NCI-H1092 (cell line): ENCODE data around the gene TRIM52.
"Not testable (repeated sequence)": the region's sequence is repeated elsewhere in the genome, so short reads cannot be mapped to it uniquely, and the experiment has no call there.

ENCODE experiments used
- DNase-seq: peaks from one replicate; lab custom pipeline; 2025; lab: John Stamatoyannopoulos, UW

The TRIM52 gene

DNA sequence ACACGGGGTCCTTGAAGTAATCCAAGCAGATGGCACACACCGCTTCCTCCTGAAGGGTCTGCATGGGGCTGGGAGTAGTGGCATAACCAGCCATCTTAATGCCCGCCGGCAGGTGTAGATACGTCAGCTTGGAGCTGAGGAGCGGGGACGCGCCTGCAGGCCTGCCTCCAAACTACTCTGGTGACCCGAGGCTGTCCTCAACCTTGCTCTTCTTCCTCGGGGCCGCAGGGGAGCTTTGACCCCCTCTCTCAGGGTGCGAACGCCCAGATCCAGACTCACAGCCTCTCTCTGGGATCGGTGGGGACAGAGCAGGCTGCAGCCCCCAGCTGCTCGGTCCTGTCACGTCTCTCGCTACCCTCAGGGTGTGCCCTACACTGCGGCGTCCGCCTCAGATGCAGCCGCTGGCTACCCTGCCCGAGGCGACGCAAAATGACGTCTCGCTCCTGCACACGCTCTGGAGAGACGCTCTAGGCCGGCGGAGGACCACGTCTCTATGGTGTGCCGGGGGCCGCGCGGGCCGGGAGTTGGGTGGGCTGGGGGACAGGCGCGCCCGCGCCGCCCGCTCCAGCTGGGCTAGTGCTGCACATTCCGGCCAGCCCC, at the start of gene TRIM52:
TSS of gene TRIM52 (minus strand) at position 424 of the 600 bp plus-strand sequence. CDS start at position 94, 330 bp downstream.
- no peak for DNase-seq

DNA sequence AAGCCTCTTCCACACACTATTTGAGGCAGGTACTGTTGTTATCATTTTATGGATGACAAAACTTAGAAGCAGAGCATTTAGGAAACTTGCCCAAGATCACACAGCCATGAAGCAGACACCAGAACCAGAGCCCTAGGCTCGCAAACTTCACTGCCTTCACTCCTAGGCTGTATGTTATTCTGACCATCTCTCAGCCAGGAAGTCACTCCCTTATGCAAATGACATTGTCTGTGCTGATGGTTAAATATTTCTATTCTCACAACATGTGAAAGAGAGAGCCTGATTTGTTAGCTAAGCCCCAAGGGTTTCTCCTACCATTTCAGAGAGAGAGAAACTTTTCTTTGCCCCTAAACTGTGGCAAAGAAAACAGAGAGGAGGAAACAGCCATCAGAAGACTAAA, 26.4 kb upstream of the TRIM52 start:
- DNase-seq: not testable (repeated sequence)

DNA sequence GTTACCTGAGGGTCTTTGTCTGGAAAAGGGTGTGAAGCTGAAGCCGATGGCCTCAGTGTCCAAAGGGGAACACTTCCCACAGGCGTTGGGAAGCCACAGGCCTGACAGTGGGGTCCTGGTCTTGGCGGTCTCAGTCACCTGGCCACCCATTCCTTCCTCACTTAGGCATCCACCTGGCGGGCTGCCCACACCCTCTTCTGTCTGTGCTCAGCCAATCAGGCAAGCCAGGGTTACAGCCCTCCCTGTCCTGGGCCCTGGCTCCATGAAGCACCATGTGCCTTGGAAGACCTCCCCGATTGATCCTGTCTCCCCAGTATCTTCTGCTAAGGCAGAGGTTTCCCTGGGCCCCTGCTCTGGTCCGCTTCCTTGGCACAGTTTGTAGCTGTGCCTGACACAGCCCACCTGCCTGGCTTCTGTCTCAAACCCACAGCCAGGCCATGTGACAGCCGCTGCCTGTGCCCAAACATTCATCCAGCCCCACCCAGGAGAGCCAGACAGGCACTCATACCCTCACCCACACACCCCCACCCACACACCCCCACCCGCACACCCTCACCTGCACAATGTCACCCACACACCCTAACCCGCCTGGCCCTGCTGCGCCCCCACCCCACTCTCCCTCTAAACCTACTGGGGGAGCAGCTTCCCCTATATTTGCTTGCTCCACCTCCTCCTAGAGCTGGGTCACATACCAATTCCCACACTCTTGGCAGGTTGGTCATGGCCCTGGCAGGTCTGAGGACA, 25.2 kb upstream of the TRIM52 start:
- DNase-seq: not testable (repeated sequence)

DNA sequence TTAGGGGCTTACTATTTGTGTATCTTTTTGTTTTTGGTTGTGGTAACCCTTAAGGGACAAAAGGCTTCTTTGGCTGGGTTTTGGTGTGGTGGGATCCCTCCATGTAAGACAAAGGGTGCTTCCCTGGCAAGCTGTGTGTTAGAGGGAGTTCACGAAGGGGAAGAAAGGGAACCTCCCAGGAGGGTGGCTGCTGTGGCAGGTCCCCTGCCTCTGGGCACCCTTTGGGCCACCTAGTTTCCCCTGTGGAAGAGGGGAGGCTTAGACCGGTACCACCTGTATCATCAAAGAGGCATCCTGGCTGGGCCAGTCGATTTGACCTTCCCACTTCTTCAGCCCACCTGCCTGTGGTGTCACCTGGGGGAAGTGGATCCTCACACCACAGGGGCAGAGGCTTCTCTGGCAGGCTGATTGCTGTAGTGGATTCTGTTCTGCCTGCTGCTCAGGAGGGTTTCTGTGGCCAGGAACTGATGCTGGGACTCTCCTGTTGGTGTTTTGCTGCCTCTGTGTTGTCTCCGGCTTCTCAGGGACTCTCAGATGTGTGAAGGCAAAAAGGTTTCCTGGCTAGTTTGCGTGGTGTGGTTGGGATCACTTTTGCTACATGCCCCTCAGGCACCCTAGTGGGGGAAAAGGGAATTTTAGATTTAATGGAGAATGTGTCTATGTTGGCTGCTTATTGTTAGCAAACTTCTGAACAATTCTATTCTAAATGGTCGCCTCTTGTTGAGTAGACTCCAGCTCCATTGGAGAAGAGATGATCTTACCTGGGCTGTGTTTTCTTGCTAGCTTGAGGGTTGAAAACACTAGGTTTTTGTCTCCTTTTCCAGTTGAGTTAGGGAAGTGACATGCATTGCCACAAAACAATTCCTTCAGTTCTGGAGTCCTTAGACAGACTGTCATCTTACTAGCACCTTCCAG, 23.2 kb upstream of the TRIM52 start:
- not testable (repeated sequence) for DNase-seq

DNA sequence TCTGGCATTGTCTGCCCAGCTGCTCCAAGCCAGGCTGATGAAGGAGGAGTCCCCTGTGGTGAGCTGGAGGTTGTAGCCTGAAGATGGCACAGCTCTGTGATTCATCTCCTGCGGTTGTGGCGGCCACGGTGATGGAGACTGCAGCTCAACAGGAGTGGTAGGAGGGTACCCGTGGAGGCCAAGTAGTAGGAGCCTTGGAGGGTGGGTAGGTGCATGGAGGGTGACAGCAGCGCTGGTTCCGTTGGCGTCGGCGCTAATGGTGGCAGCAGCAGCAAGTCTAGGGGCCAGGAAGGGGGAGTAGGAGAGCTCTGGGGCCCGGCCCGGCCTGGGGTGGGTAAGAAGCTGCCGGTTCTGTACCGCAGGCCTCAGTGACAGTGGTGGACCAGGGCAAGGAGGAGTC, 22.4 kb upstream of the TRIM52 start:
- no peak for DNase-seq

DNA sequence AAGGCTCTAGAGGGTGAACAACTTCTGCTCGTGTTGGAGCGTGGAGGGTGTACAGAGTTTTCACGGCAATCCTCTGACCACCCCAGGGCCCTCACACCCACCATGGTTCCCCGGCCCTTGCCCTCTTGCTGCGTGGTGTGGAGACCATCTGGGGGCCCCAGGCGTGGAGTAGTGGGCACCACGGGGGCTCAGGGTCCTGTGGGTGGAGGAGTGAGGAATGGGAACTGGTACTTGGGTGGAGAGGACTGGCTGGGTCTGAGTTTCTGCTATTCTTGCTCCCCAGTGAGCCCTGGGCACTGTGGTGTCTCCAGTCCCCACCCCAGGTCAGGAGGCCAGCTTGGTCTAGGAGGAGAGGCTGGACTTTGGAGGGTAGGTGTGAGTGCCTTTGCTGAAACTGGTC, 21.9 kb upstream of the TRIM52 start:
- no peak for DNase-seq

DNA sequence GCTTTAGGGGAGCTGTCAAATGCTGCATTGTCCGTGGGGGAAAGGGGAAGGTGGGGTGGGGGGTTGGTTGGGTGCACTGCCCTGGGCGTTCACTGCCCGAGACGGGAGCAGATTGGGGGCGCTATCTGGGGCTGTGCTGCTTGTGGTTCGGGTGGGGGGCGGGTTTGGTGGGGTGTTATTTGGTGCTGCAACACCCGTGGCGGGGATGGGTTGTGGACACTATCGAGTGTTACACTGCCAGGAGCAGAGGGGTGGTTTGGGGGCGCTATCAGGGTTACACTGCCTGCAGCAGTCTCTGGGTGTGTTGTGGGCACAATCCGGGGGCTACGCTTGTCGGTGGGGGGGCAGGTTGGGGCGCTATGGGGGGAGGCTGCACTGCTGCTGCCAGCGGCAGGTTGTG, 21.5 kb upstream of the TRIM52 start:
- DNase-seq: not testable (repeated sequence)

DNA sequence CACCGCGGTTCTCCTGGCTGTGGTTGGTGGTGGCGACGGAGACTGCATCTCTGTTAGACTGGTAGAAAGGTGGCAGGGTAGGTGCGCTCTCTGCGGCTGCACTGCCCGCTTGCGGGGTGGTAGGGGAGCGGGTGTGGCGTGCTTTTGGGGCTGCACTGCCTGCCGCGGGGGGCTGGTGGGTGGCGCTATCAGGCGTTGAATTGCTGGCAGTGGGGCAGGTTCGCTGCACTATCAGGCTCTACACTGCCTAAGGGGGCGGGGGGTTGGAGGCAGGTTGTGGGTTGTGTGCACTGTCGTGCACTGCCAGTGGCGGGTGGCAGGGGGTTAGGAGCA, 21.0 kb upstream of the TRIM52 start:
- DNase-seq: no peak

DNA sequence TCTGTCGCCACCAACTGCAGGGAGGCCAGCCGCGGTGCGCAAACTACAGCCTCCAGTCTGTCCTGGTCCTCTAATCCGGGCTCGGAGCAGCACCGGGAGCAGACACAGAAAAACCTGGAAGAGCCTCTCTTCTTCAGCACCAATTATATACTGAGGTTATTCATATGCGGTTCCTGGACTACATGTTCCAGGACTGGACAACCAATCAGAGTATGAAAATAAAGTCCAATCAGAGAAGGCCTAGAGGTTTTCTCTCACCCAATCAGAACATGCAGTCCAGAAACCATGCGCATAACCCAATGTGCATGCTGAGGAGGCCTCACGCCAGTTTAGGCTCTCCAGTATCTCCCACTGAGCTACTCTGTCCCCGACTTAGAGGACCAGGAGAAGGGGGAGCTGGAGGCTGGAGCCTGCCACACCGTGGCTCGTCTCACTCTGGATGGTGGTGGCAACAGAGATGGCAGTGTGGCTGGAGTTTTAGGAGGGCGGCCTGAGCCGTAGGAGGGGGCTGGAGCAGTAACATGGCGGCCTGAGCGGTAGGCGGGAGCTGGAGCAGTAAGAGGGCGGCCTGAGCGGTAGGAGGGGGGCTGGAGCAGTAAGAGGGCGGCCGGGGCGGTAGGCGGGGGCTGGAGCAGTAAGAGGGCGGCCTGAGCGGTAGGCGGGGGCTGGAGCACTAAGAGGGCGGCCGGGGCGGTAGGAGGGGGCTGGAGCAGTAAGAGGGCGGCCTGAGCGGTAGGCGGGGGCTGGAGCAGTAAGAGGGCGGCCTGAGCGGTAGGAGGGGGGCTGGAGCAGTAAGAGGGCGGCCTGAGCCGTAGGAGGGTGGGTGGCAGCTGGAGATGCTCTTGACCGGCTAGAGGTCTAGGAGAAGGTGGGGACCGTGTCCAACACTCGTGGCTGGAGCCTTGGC, 20.4 kb upstream of the TRIM52 start:
- DNase-seq: no peak

DNA sequence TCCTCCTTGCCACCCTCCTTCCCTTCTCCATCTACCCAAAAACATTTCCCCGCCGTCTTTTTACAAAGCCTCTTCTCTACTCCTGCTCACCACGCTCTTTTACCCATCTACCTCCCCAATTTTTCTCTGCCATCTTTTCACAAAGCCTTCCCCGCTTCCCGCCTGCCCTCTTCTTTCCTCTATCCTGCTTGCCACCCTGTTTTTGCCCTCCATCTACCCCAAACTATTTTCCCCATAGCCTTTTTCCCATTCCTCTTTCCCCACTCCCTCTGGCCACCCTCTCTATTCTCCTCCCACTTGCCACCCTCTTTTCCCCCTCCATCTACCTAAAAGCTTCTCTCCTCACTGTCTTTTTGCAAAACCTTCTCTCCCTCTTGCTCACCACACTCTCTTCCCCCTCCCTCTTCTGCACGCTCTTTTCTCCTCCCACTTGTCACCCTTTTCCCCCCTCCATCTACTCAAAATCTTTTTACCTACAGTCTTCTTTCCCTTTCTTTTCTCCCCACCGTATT, 19.4 kb upstream of the TRIM52 start:
- DNase-seq: no peak

DNA sequence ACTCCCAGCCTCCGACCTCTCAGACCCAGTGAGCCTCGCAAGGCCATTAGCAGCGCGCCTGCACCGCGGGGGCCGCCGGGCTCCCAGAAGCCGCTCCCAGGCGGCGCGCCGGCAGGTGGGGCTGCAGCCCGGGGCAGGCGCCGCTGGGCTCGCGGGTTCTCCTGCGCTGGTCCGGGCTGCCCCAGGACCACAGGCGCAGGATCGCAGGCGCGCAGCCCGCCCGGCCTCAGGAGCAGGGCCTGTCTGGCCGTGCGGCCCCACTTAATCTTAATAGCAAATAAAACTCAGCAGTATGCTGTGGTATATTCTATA, 12.4 kb upstream of the TRIM52 start:
- DNase-seq: not testable (repeated sequence)

DNA sequence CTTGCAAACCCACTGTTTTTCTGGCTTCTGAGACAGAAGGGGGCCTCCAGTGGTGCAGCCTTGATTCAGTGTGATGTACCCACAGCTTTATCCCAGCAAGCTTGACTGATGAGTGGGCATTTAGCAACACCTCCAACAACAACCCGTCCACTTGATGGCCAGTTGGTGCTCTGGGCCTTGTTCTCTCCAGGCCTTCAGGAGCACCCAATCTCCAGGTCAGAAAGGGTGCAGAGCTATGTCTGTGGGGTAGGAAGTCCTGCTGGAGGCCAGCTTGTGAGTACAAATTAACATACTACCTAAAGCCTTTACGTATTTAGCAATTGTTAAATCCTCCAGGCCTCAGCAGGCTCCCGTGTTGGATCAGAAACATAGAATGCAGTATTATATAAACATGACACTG, 10.1 kb upstream of the TRIM52 start:
- no peak for DNase-seq

DNA sequence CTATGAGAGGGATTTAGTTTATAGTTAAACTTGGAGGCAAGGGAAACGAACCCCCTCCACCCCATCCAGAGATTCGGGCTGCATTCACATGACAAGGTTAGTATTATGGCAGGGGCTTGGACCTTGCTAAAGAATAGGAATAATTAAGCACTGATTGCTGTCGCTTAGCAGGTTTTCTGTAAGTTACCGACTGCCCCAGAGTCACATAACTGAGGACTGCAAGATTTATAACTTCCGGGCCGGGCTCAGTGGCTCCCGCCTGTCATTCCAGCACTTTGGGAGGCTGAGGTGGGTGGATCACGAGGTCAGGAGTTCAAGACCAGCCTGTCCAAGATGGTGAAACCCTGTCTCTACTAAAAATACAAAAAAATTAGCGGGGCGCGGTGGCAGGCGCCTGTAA, 7.0 kb upstream of the TRIM52 start:
- DNase-seq: not testable (repeated sequence)

DNA sequence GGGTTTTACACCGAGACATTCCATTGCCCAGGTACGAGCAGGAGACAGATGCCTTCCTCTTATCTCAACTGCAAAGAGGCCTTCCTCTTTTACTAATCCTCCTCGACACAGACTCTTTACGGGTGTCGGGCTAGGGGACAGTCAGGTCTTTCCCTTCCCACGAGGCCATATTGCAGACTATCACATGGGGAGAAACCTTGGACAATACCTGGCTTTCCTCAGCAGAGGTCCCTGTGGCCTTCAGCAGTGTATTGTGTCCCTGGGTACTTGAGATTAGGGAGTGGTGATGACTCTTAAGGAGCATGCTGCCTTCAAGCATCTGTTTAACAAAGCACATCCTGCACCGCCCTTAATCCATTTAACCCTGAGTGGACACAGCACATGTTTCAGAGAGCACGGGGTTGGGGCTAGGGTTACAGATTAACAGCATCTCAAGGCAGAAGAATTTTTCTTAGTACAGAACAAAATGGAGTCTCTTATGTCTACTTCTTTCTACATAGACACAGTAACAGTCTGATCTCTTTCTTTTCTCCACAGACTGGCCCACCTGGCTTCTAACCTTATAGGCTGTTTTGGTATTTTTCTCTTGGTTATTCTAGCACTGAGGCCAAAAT, 6.5 kb upstream of the TRIM52 start:
- not testable (repeated sequence) for DNase-seq

DNA sequence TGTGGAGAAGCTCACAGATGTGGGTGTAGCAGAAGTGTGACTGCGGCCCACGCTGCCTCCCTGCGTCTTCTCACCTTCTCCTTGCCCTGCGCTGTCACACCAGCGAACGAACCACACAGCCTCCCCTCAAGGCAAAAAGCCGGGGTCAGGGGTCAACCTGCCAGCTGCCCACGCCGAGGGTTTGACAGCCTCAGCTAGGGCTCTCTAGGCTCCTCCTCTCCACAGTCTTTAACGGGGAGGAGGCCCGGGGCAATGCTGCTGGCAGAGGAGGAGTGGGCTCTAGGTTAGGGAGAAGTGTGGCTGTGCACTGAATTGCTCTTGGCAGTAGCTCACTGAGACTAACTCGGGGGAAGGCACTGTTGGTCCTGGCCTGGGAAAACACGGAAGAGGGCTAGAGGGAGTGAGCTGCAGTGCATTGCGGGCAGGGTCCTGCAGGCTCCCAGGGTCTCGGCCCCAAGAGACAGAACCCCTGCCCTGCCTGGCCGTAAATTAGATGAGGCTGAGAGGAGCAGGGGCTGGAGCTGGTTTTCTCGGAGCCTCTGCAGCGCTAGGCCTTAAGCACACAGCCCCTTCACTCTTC, 4.2 kb upstream of the TRIM52 start:
- no peak for DNase-seq

DNA sequence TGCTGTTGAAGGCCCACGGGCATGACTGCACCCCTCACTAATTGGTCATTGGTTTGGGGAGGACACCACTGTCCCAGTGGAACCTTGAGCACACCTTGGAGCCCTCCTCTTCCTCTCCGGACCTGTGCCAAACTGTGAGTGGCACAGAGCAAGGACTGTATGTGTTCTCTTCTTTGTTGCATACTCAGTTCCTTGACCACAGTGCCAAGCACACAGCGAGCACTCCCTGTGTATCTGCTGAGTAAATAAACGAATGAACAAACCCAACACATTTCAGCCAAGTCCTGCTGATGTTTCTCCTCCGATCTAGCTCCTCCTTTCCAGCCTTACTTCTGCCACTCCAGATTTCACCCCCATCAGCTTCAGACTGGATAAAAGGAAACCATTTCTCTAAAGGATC, 2.7 kb upstream of the TRIM52 start:
- no peak for DNase-seq

DNA sequence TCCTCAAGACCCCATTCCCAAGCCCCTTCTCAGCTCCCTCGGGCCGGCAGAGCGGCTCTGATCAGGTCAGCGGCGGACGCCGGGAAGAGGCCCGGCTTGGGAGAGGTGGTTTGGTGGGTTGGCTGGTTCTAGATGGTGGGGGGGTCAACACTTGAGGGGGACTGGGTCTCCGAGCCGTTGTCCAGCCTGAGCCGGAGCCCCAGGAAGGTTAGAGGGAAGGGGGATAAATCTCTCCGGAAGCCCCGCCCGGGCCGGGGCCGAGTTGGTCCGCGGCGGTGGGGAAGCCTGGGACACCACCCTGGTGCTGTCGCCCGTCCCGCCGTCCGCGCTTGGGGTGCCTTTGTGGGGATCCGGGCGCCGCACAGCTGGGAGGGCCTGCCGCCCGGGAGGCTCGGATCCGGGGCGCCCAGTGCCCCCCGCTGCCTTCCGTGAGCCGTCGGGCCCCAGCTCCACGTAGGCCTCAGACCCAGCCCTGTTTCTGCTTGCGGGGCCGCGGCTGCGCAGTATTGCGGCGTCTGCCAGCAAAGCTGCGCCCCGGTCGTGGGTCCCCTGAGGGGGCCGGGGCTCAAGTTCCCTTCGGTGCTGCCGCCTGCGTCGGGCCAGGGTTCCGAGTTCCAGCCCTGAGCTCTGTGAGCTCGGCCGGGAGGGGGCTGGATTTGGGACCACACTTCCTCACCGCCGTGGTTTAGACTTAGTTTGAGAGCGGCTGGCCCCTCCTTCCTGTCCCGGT, 542 bp upstream of the TRIM52 start:
- DNase-seq: no peak

DNA sequence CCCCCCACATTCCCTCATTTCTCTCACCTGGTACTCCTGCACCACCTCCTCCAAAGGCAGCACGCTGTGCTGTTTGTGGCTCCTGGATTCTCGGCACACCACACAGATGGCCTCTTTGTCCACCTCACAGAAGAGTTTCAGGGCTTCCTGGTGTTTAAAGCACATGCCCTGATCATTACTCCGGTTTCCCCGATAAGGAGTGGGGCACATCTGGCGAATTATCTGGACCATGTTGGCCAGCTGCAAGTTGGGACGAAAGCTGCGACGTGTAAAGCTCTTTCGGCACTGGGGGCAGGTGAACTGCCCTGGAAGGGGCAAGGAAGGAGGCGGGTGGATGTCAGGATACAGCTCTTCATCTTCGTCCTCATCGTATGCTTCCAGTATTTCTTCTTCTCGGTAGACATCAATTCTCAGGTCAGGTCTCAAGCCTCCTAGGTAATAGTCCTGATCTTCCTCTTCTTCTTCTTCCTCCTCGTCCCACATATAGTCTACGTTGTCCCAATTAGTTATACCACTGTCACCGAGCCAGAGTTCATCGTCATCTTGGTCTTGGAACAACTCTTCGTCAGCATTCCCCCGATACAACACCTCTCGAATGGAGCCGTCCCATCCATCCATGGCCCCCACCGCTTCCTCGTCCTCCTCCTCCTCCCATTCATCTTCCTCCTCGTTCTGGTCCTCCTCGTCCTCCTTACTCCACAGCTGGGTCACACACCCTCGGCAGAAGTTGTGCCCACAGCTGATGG, 796 bp downstream of the TRIM52 start:
- DNase-seq: no peak

DNA sequence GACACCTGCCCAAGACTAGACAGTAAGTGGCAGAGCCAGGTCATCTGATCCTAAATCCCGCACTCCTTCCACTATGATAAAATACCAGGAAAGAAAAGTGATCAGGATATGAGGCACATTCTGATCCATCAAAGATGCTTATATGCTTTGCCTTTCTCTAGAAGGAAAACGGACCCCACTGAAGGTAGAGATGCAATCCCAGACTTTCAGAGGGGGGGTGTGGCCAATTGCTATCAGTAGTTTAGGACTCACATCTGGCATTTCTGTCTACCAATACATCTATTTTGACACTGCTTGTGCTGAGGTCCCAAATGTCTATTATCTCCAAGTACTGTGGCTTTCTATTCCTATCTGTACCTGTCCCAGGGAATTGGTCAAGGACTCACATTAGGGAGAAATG, 1.7 kb downstream of the TRIM52 start:
- DNase-seq: no peak

DNA sequence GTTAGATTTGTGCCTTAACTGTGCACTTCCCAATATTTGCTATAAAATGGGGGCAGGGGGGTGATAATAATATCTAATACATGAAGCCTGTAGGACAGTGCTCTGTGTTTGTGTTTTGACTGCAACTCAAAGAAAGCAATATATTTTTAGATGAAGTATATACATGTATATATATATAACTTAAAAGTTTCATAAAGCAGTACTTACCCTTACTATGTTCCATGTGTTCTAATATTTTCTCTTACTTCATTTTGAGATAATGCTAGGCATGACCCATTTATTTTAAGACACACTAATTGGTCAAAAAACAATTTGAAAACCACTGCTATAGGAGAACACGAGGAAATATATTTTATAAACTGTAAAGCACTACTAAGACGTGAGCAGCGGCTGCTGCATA, 2.4 kb downstream of the TRIM52 start:
- no peak for DNase-seq
